IPS-20b (cell line): ENCODE results near the gene ADGRB3.
A peak's percentile ranks its signal among the peaks of the same experiment; 100 is the strongest.

ENCODE experiments used
- H3K27ac ChIP-seq: one replicate; pipeline ENCODE4 v1.5.1; 2013; ENCODE audit warnings: low read length
- H3K27me3 ChIP-seq: 2 replicates; pipeline ENCODE4 v1.6.1; 2013; ENCODE audit warnings: mild to moderate bottlenecking, low read length, inconsistent platforms; ENCODE audit not compliant: insufficient read depth
- H3K36me3 ChIP-seq: 2 replicates; pipeline ENCODE4 v1.6.1; 2013; ENCODE audit warnings: low read depth, mild to moderate bottlenecking, inconsistent platforms, low read length, moderate library complexity; ENCODE audit not compliant: insufficient read depth
- H3K4me1 ChIP-seq: 2 replicates; pipeline ENCODE4 v1.6.1; 2013; ENCODE audit warnings: mild to moderate bottlenecking, control low read depth, inconsistent platforms, low read length, moderate library complexity; ENCODE audit not compliant: insufficient read depth
- H3K4me3 ChIP-seq: 2 replicates; pipeline ENCODE4 v1.5.1; 2013; ENCODE audit warnings: mild to moderate bottlenecking, low read length, inconsistent platforms
- H3K9ac ChIP-seq: 2 replicates; pipeline ENCODE4 v1.6.1; 2013; ENCODE audit warnings: low read depth, mild to moderate bottlenecking, inconsistent platforms, low read length, moderate library complexity
- H3K9me3 ChIP-seq: 2 replicates; pipeline ENCODE4 v1.6.1; 2013; ENCODE audit warnings: mild to moderate bottlenecking, low read depth, low read length, inconsistent platforms; ENCODE audit not compliant: insufficient read depth

The ADGRB3 gene

DNA sequence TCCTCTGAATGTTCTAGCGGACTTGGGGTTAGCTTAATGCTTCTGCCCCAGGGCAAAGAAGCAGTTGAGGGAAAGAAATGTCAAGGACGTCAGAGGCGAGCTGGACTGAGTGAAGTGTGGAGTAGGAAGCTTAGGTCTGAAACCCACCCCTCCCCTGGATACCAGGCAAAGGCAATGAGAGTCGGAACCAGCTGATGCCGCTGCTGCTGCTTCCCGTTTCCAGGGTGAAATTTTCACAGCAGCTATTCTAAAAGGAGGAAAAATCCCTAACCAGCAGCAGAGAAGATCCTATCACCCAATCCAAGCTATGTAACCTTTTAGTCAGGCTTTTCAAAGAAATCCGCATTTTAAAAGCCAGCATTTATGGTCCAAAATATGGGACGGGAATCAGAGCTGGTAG lies 597.4 kb downstream of the ADGRB3 start:
- Histone ChIP-seq H3K27me3 (peaks cover 17% of the 10 kb centered on the region), H3K27ac (no peak overlapping the region), H3K9me3 (no peaks in the 10 kb centered on the region), H3K36me3 (no peaks in the 10 kb centered on the region), H3K4me1 (0 out of 2 replicates have a peak, but pooled peaks cover 4% of the 10 kb centered on the region), H3K9ac (no peak overlapping the region), H3K4me3 (peak overlapping the region; percentile 46; the same call in 1 of the 2 replicates)

DNA sequence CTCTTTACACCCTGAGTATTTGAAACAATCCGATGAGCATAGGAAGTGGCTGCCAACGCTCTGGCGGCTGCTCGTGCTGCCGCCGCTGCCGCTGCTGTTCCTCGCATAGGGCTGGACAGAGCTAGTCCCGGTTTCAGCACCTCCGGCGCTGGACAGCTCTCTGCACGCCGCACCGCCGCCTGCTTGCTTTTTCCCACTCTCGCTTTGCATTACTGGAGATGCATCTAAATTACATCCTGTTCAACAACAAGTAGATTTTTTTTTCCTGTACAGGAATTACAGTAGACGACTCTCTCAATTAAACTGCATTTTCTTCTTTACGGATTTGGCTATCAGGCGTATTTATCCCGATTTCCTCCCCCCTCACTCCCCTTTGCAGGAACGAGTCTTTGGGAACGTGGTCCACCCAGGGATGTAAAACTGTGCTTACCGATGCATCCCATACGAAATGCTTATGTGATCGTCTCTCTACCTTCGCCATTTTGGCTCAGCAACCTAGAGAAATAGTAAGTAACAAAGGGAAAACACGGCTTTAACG lies 597.9 kb downstream of the ADGRB3 start:
- Histone ChIP-seq H3K9ac (no peak overlapping the region), H3K9me3 (no peaks in the 10 kb centered on the region), H3K27ac (no peak overlapping the region), H3K27me3 (peaks cover 17% of the 10 kb centered on the region), H3K4me1 (0 out of 2 replicates have a peak, but pooled peaks cover 4% of the 10 kb centered on the region), H3K4me3 (peak overlapping the region; percentile 66), H3K36me3 (no peaks in the 10 kb centered on the region)

DNA sequence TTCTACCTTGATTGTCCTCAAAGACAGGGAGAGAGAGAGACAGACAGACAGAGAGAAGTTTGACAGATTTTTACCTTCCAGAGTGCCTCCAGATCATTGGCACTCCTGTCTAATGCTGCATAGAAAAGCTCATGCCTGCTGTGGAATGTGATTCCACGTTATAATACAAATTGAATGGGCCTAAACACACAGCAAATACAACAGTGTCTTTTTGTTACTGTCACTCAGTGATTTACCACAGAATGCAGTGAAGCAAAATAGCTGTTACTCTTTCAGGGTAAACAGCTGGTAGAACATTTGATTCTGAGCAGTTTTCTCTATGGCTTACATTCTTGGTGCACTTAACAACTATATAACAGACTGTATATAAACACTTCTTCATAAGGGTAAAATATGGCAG lies 603.0 kb downstream of the ADGRB3 start:
- H3K27ac ChIP-seq = no peak overlapping the region
- 0 out of 2 replicates have a peak, but pooled peaks cover 4% of the 10 kb centered on the region for H3K4me1 ChIP-seq
- no peaks in the 10 kb centered on the region for H3K36me3 ChIP-seq
- H3K9ac ChIP-seq = no peak overlapping the region
- H3K4me3 ChIP-seq = no peak overlapping the region
- H3K27me3 ChIP-seq = peaks cover 6% of the 10 kb centered on the region
- H3K9me3 ChIP-seq = no peaks in the 10 kb centered on the region

DNA sequence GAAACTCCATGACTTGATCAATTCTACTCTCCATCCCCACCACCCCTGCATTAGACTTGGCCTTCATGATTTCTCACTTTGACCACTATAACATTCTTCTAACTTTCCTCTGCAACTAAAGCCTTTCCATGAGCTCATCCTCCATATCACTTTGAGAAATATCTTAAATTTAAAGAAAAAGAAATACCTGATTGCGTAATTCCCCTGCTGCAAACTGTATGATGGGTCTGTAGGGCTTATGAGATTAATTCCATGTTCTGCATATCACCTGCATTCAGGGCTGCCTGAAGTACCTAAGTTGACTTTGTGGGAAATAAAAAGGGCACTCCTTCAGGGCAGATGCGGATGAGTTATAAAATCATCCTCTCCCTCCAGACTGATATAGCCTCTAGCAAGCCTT lies 611.9 kb downstream of the ADGRB3 start:
- no peak overlapping the region for H3K4me3 ChIP-seq
- H3K36me3 ChIP-seq = no peaks in the 10 kb centered on the region
- H3K27ac ChIP-seq = no peak overlapping the region
- H3K9me3 ChIP-seq = no peaks in the 10 kb centered on the region
- H3K4me1 ChIP-seq = no peaks in the 10 kb centered on the region
- no peaks in the 10 kb centered on the region for H3K27me3 ChIP-seq
- H3K9ac ChIP-seq = no peak overlapping the region

DNA sequence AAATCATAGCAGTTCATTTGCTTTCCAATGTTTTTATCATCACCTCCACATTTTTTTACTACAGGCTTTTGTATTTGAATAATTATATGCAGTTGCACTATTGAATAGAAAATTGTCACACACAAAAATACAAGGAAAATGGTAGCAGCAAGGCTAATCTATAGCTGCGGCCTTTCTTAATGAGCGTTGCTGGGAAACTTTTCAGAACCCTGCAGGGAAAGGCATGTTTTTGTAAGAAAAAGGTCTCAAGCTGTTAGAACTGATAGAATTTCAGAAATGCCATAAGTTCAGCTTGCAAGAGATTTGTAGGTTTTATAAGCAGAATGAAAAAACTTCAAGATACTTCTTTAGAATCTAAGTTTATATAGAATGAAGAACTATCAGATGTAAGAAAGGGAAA lies 625.9 kb downstream of the ADGRB3 start:
- H3K9ac ChIP-seq = no peak overlapping the region
- no peaks in the 10 kb centered on the region for H3K9me3 ChIP-seq
- H3K4me3 ChIP-seq = no peak overlapping the region
- H3K4me1 ChIP-seq = no peaks in the 10 kb centered on the region
- no peaks in the 10 kb centered on the region for H3K27me3 ChIP-seq
- H3K36me3 ChIP-seq = no peaks in the 10 kb centered on the region
- H3K27ac ChIP-seq = no peak overlapping the region

DNA sequence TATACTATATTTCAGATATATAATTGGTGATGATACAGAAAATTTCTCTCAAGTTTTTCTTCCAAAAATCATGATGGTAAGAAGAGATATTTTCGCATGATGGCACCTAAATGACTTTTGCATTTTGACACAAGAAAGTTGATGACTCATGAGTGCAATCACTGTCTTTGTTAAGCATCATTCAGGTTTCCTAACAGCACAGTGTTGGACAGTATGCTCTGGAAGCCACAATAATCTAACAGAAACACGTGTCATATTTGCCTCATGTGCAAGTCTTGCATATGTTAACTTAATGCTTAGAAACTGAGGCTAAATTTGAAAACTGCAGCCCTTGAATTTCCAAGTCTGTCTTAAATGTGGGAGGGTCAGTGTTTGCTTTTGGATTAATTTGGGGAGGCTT lies 628.2 kb downstream of the ADGRB3 start:
- Histone ChIP-seq H3K27ac (no peak overlapping the region), H3K36me3 (no peaks in the 10 kb centered on the region), H3K9ac (no peak overlapping the region), H3K27me3 (no peaks in the 10 kb centered on the region), H3K4me1 (no peaks in the 10 kb centered on the region), H3K9me3 (no peaks in the 10 kb centered on the region), H3K4me3 (no peak overlapping the region)

DNA sequence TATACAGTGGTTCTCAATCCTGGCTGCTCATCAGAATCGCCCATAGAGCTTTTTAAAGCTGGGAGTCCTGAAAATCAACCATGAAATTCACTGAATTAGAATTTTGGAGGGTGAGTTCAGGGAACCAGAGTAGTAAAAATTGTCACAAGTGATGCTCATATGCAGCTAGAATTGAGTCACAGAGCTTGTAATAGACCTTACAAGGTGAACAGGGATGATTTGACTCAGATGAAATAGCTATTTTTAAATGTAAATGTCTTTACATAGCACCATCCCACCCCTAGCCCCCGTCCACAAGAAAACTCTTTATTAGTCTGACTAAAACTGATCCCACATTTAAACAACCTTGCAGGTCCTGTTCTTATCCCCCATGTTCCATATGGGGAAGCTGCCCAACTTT lies 630.0 kb downstream of the ADGRB3 start:
- Histone ChIP-seq H3K9ac (no peak overlapping the region), H3K9me3 (no peaks in the 10 kb centered on the region), H3K36me3 (no peaks in the 10 kb centered on the region), H3K27me3 (no peaks in the 10 kb centered on the region), H3K27ac (no peak overlapping the region), H3K4me1 (no peaks in the 10 kb centered on the region), H3K4me3 (no peak overlapping the region)

DNA sequence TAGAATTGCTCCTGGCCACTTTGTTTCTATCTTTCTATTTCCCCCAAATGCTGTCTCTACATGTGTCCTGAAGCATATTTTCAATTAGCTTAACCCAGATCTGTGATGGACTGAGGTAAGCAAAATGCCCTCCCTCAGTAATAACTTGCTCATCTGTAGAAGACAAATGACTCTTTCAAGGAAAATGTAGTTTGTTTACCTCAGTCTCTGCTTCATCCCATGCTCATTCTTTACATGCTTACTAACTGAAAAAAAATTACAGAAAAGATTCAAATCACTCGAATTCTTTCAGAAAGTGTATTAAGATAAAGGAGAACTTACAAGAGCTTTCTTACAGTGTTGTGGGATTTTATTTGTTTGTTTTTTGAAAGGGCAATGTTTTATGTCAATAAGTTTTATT lies 630.6 kb downstream of the ADGRB3 start:
- Histone ChIP-seq H3K27ac (no peak overlapping the region), H3K4me3 (no peak overlapping the region), H3K36me3 (no peaks in the 10 kb centered on the region), H3K9me3 (no peaks in the 10 kb centered on the region), H3K9ac (no peak overlapping the region), H3K4me1 (no peaks in the 10 kb centered on the region), H3K27me3 (no peaks in the 10 kb centered on the region)

DNA sequence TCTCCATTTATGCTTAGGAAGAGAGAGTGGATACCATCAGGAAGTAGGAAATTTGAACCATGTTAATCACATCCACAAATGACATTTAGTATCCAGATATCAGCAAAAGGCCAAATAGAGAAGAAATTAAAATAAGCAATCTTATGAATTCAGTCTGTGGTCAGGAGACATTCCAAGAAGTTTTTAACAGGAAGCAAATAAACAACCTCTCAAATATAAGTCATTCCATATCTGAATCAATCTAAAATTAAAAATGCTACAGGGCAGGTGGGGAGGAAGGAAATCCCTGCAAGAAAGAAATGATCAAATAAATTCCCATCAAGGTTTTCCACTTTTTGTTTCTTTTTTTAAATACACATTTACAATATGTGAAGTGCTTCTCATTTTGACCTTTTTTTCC lies 641.1 kb downstream of the ADGRB3 start:
- no peaks in the 10 kb centered on the region for H3K36me3 ChIP-seq
- peaks cover 4% of the 10 kb centered on the region for H3K4me1 ChIP-seq
- H3K9ac ChIP-seq = no peak overlapping the region
- H3K9me3 ChIP-seq = no peaks in the 10 kb centered on the region
- no peak overlapping the region for H3K27ac ChIP-seq
- H3K27me3 ChIP-seq = no peaks in the 10 kb centered on the region
- no peak overlapping the region for H3K4me3 ChIP-seq

DNA sequence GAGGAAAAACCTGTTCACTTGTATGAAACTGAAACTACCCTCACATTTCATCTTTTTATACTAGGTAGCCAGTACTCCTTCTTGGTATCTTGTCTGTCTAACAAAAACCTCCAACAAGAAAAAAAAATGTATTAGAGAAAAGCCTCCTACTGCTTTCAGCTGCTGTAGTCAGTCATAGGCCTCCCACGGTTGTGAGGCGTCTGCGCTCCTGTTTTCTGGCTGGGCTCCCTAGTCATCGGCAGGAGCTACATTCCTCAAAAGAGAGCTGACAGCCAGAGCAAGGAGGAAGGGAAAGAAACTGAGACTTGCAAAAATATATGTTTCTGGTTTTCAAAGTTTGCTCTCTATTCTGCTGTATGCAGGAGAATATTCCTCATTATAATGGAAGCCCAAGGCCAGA lies 644.7 kb downstream of the ADGRB3 start:
- Histone ChIP-seq H3K9ac (no peak overlapping the region), H3K4me3 (no peak overlapping the region), H3K27ac (no peak overlapping the region), H3K36me3 (no peaks in the 10 kb centered on the region), H3K9me3 (no peaks in the 10 kb centered on the region), H3K4me1 (peaks cover 10% of the 10 kb centered on the region), H3K27me3 (no peaks in the 10 kb centered on the region)

DNA sequence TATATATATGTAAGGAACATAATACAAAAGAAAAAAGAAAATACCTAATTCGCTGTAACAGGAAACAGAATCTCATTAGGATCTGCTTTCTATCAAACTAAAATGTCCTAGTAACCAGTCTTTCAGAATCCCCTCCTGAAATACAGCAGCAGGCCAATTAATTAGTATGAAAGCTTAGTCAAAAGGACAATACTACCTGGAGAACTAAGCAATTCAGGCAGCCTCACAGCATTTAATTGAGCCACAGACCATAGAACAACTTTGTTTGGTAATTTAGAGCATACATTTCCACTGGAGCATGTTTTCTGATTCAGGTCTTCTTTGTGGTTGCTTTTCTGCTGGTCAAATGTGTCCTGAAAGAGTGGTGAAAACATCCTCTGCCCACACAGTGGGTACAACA lies 645.8 kb downstream of the ADGRB3 start:
- Histone ChIP-seq H3K9ac (no peak overlapping the region), H3K36me3 (no peaks in the 10 kb centered on the region), H3K27ac (no peak overlapping the region), H3K4me3 (no peak overlapping the region), H3K9me3 (no peaks in the 10 kb centered on the region), H3K4me1 (peaks cover 10% of the 10 kb centered on the region), H3K27me3 (no peaks in the 10 kb centered on the region)

DNA sequence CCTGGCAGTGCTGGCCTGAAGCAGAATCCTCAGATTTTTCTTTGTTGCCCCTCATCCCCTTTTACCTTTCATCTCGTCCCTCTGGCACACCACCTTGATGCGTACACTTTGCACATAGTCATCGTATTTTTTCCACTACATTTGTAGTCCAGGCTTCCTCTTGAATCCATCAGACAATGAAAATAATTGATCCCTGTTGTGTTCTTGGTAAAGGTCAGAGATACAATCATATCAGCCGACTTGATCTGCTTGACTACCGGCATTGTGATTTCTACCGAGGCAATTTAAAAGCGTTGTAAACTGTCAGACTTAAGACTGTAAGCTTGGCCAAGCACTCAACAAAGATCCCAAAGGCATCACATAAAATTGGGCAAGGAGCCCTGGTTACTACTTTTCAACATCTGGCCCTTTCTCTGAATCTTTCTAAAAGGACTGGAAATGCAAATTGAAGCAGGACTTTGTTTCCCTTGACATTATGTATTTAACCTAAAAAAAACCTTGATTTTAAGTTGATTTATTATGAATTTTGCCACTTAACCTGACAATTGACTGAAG lies 649.2 kb downstream of the ADGRB3 start:
- Histone ChIP-seq H3K27ac (no peak overlapping the region), H3K9me3 (no peaks in the 10 kb centered on the region), H3K27me3 (no peaks in the 10 kb centered on the region), H3K9ac (no peak overlapping the region), H3K4me3 (no peak overlapping the region), H3K4me1 (peaks cover 10% of the 10 kb centered on the region), H3K36me3 (no peaks in the 10 kb centered on the region)
